IMR-90 (cell line): ENCODE measurements around the gene STAT3. TPM values are rescaled to one million over a fixed set of nuclear protein-coding genes. Genes with fewer than 3 reads are reported as not detected.
A peak's percentile ranks its signal among the peaks of the same experiment; 100 is the strongest.

Experiments used
- ATAC-seq: fragments of 200-7000 bp; cut with Tn5 transposase; 2 replicates; pipeline ENCODE4 v1.9.1; 2020; ENCODE audit warnings: low read depth, mild to moderate bottlenecking, moderate library complexity
- BruUV-seq: library from RNA; stranded (reverse); fragments of 400-500 nt; replicated peaks from 2 replicates; lab custom pipeline; 2021; lab: Mats Ljungman, UMichigan
- CTCF ChIA-PET: fragments of 300-600 bp; formaldehyde crosslinking; extraction: SDS; loops from one replicate; lab custom pipeline; 2021; ENCODE audit warnings: antibody characterized with exemption; lab: Yijun Ruan, JAX
- POLR2A ChIA-PET: fragments of 300-600 bp; sonication (Branson Sonifier 250); formaldehyde crosslinking; loops from one replicate; lab custom pipeline; 2022; ENCODE audit warnings: antibody characterized with exemption; ENCODE audit not compliant: unreplicated experiment; lab: Charles Lee
- DNase-seq: peaks from one replicate; pipeline ENCODE4 v3.0.0; 2013
- H2AFZ ChIP-seq: replicated peaks from 2 replicates; pipeline ENCODE3; 2013; ENCODE audit warnings: low read length, mild to moderate bottlenecking; ENCODE audit not compliant: poor library complexity
- H2AK5ac ChIP-seq: 2 replicates; pipeline ENCODE4 v1.6.1; 2013; ENCODE audit warnings: low read depth, low read length, inconsistent platforms
- H2AK9ac ChIP-seq: replicated peaks from 2 replicates; pipeline ENCODE3; 2013; ENCODE audit warnings: mild to moderate bottlenecking, low read depth, low read length, moderate library complexity; ENCODE audit not compliant: poor library complexity
- H2BK120ac ChIP-seq: 2 replicates; pipeline ENCODE4 v1.6.1; 2013; ENCODE audit warnings: low read depth, low read length, inconsistent platforms
- H2BK15ac ChIP-seq: 3 replicates; pipeline ENCODE4 v1.6.1; 2013; ENCODE audit warnings: low read depth, low read length, inconsistent platforms
- H2BK20ac ChIP-seq: 2 replicates; pipeline ENCODE4 v1.6.1; 2013; ENCODE audit warnings: low read depth, mild to moderate bottlenecking, inconsistent platforms, low read length, moderate library complexity
- H2BK5ac ChIP-seq: 2 replicates; pipeline ENCODE4 v1.6.1; 2013; ENCODE audit warnings: mild to moderate bottlenecking, low read depth, low read length, inconsistent platforms; ENCODE audit not compliant: poor library complexity, severe bottlenecking
- H3K14ac ChIP-seq: replicated peaks from 2 replicates; pipeline ENCODE4 v1.6.1; 2013; ENCODE audit warnings: low read depth, low read length, inconsistent platforms
- H3K18ac ChIP-seq: 2 replicates; pipeline ENCODE4 v1.6.1; 2013; ENCODE audit warnings: low read depth, low read length, control low read depth
- H3K23ac ChIP-seq: 2 replicates; pipeline ENCODE4 v1.6.1; 2013; ENCODE audit warnings: low read depth, low read length, inconsistent platforms
- H3K27ac ChIP-seq: 2 replicates; pipeline ENCODE4 v1.5.1; 2013; ENCODE audit warnings: mild to moderate bottlenecking, control low read depth, low read length; ENCODE audit not compliant: insufficient read depth
- H3K27me3 ChIP-seq: 2 replicates; pipeline ENCODE4 v1.6.1; 2013; ENCODE audit warnings: low read length; ENCODE audit not compliant: control insufficient read depth, insufficient read depth
- H3K36me3 ChIP-seq: 2 replicates; pipeline ENCODE4 v1.6.1; 2013; ENCODE audit warnings: low read length, mixed read lengths; ENCODE audit not compliant: control insufficient read depth, insufficient read depth
- H3K4ac ChIP-seq: 2 replicates; pipeline ENCODE4 v1.6.1; 2013; ENCODE audit warnings: low read depth, low read length, inconsistent platforms
- H3K4me1 ChIP-seq: 2 replicates; pipeline ENCODE4 v1.6.1; 2013; ENCODE audit warnings: low read length, mixed read lengths; ENCODE audit not compliant: control insufficient read depth, insufficient read depth
- H3K4me2 ChIP-seq: 2 replicates; pipeline ENCODE4 v1.6.1; 2013; ENCODE audit warnings: low read depth, mild to moderate bottlenecking, control low read depth, low read length, moderate library complexity
- H3K4me3 ChIP-seq: 2 replicates; pipeline ENCODE4 v1.5.1; 2013; ENCODE audit warnings: low read depth, mild to moderate bottlenecking, control low read depth, low read length, moderate library complexity; ENCODE audit not compliant: insufficient read depth
- H3K56ac ChIP-seq: 2 replicates; pipeline ENCODE4 v1.6.1; 2013; ENCODE audit warnings: low read length, inconsistent platforms; ENCODE audit not compliant: insufficient read depth; ENCODE audit errors: extremely low read depth
- H3K79me1 ChIP-seq, 2 experiments: 2 replicates each; pipeline ENCODE4 v1.6.1; 2013; ENCODE audit warnings: low read length in 2 of 2, inconsistent platforms in 1 of 2, low read depth in 1 of 2
- H3K9ac ChIP-seq: 2 replicates; pipeline ENCODE4 v1.6.1; 2013; ENCODE audit warnings: low read depth, low read length, control low read depth
- H3K9me1 ChIP-seq: 2 replicates; pipeline ENCODE4 v1.6.1; 2013; ENCODE audit warnings: low read length, inconsistent platforms; ENCODE audit not compliant: insufficient read depth
- H3K9me3 ChIP-seq: 2 replicates; pipeline ENCODE4 v1.6.1; 2013; ENCODE audit warnings: low read length; ENCODE audit not compliant: control insufficient read depth, insufficient read depth
- H4K20me1 ChIP-seq: 2 replicates; pipeline ENCODE4 v1.6.1; 2013; ENCODE audit warnings: low read length, inconsistent platforms; ENCODE audit not compliant: insufficient read depth
- H4K5ac ChIP-seq: 2 replicates; pipeline ENCODE4 v1.6.1; 2013; ENCODE audit warnings: mild to moderate bottlenecking, low read depth, low read length, control low read depth
- H4K8ac ChIP-seq, 2 experiments: 2 replicates each; pipeline ENCODE4 v1.6.1; 2013; ENCODE audit warnings: low read depth in 2 of 2, low read length in 2 of 2, control low read depth in 1 of 2, inconsistent platforms in 1 of 2
- H4K91ac ChIP-seq: 2 replicates; pipeline ENCODE4 v1.6.1; 2013; ENCODE audit warnings: low read depth, low read length, inconsistent platforms; ENCODE audit not compliant: insufficient read depth
- BHLHE40 ChIP-seq: fragments of 150-350 bp; IDR thresholded peaks from 2 replicates; pipeline ENCODE4 v1.6.1; 2016; ENCODE audit warnings: mild to moderate bottlenecking, low read depth, low read length
- CEBPB ChIP-seq: IDR thresholded peaks from 2 replicates; pipeline ENCODE4 v1.6.1; 2012; ENCODE audit warnings: low read depth, low read length, improper control_type of control experiment
- CHD1 ChIP-seq: IDR thresholded peaks from 2 replicates; pipeline ENCODE4 v1.6.1; 2012; ENCODE audit warnings: low read depth, low read length, improper control_type of control experiment
- CTCF ChIP-seq: conservative IDR thresholded peaks from 2 replicates; pipeline ENCODE4 v1.5.1; 2012; ENCODE audit warnings: mild to moderate bottlenecking, low read depth, low read length, improper control_type of control experiment
- ELK1 ChIP-seq: fragments of 150-350 bp; IDR thresholded peaks from 2 replicates; pipeline ENCODE4 v1.6.1; 2016; ENCODE audit warnings: low read depth, mild to moderate bottlenecking, low read length, moderate library complexity, borderline replicate concordance
- FOS ChIP-seq: fragments of 150-350 bp; IDR thresholded peaks from 2 replicates; pipeline ENCODE4 v1.6.1; 2016; ENCODE audit warnings: low read depth, low read length
- MAFK ChIP-seq: IDR thresholded peaks from 2 replicates; pipeline ENCODE4 v1.6.1; 2012; ENCODE audit warnings: low read depth, low read length, improper control_type of control experiment
- MXI1 ChIP-seq: IDR thresholded peaks from 2 replicates; pipeline ENCODE4 v1.6.1; 2012; ENCODE audit warnings: low read depth, mild to moderate bottlenecking, low read length, moderate library complexity, borderline replicate concordance
- NFE2L2 ChIP-seq: fragments of 150-350 bp; IDR thresholded peaks from 2 replicates; pipeline ENCODE4 v1.6.1; 2016; ENCODE audit warnings: low read depth, mild to moderate bottlenecking, low read length
- POLR2A ChIP-seq: IDR thresholded peaks from 2 replicates; pipeline ENCODE4 v1.6.1; 2012; ENCODE audit warnings: mild to moderate bottlenecking, low read depth, low read length
- RAD21 ChIP-seq: IDR thresholded peaks from 2 replicates; pipeline ENCODE4 v1.6.1; 2012; ENCODE audit warnings: low read length, improper control_type of control experiment
- RCOR1 ChIP-seq: IDR thresholded peaks from 2 replicates; pipeline ENCODE4 v1.6.1; 2012; ENCODE audit warnings: mild to moderate bottlenecking, low read length, improper control_type of control experiment; ENCODE audit not compliant: insufficient replicate concordance
- RFX5 ChIP-seq: IDR thresholded peaks from 2 replicates; pipeline ENCODE4 v1.8.0; 2012; ENCODE audit warnings: low read depth, mild to moderate bottlenecking, low read length, moderate library complexity
- SMC3 ChIP-seq: fragments of 150-350 bp; IDR thresholded peaks from 2 replicates; pipeline ENCODE4 v1.6.1; 2016; ENCODE audit warnings: low read depth, mild to moderate bottlenecking, antibody characterized with exemption, low read length, moderate library complexity
- WGBS, 2 experiments: methylation state at CpG; one replicate each; pipeline versions ENCODE4 v1.1.5 to v1.1.7; 2013; ENCODE audit warnings: missing lambda C conversion rate in 2 of 2; ENCODE audit not compliant: insufficient read length in 1 of 2; ENCODE audit errors: extremely low coverage in 2 of 2; 5-methylcytosine and 5-hydroxymethylcytosine counted together
- dilution Hi-C: fragments of 300-500 bp; cut with HindIII; formaldehyde crosslinking; loops from one replicate; pipeline ENCODE4 v1.14.3; 2018; ENCODE audit warnings: low sequenced_read_pairs; ENCODE audit not compliant: unreplicated experiment
- in situ Hi-C: fragments of 300-500 bp; cut with MboI; formaldehyde crosslinking; loops from 3 replicates; pipeline ENCODE4 v1.14.3; 2019; ENCODE audit warnings: low sequenced_read_pairs, inconsistent platforms, mixed read lengths
- intact Hi-C: fragments of 100-400 bp; cut with micrococcal nuclease; formaldehyde crosslinking; loops from 2 replicates; pipeline ENCODE4 v1.10.0; 2022
- polyA plus RNA-seq, 3 experiments: library from polyadenylated mRNA; depleted of rRNA; stranded (reverse); fragments of >200 nt; gene quantifications; 2 replicates each; pipeline ENCODE4 v1.2.3, GENCODE V29; 2012; ENCODE audit warnings: low replicate concordance in 1 of 3
- total RNA-seq: library from RNA; depleted of rRNA; stranded (reverse); fragments of >200 nt; gene quantifications from 2 replicates; pipeline ENCODE4 v1.2.3, GENCODE V29; 2012
- TF ChIP-seq, protein P1 (sequence below): fragments of 150-350 bp; IDR thresholded peaks from 2 replicates; pipeline ENCODE4 v1.6.1; 2017; ENCODE audit warnings: mild to moderate bottlenecking, antibody characterized with exemption, low read length, low read depth

STAT3 gene
- total and polyA plus RNA-seq, 2 of the 4 experiments (the other 2 are of a cell fraction) = 47.2 to 66.3 TPM

DNA sequence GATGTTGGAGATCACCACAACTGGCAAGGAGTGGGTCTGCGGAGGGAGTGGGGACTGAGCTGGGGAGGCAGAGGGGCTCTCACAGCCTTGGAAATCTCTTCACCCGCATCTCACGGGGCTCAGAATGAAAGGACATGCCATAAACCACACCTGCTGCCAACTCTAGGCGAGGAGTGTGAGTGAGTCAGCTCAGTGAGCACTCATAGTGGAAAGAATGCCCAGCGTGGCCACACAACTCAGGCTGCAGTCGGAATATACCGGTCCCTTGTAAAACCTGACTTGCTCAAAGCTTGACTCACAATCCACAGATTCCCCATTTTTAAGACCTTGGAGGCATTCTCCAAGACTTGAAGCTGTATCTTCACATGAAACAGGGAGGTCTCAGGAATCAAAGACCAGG, 63.2 kb downstream of the STAT3 start:
- Histone ChIP-seq H4K91ac (peak overlapping the region; percentile 54; the same call in 1 of the 2 replicates), H3K56ac (no peak overlapping the region), H3K18ac (no peak overlapping the region), H3K14ac (peak overlapping the region; percentile 42; the same call in 1 of the 2 replicates), H4K20me1 (peaks cover 18% of the 10 kb centered on the region; the same call in 1 of the 2 replicates), H4K8ac (peak overlapping the region in 1 of 2 experiments; percentile 55; a peak in 2 of 4 replicates), H2BK5ac (peak overlapping the region; percentile 83), H3K27me3 (no peaks in the 10 kb centered on the region), H3K9me3 (no peaks in the 10 kb centered on the region), H3K4me2 (no peak overlapping the region), H2BK15ac (no peak overlapping the region; the same call in 2 of the 3 replicates), H2BK20ac (peak overlapping the region; percentile 57; the same call in 1 of the 2 replicates), H2AK5ac (peak overlapping the region; percentile 64), H3K4me1 (peaks cover 15% of the 10 kb centered on the region), H2AFZ (peak overlapping the region; percentile 16), H3K36me3 (peaks cover 53% of the 10 kb centered on the region), H3K9me1 (peaks cover 17% of the 10 kb centered on the region), H2BK120ac (peak overlapping the region; percentile 46; the same call in 1 of the 2 replicates), H3K27ac (no peak overlapping the region), H4K5ac (no peak overlapping the region), H3K4me3 (no peak overlapping the region), H3K9ac (no peak overlapping the region), H3K79me1 (peaks cover 11 to 58% of the 10 kb centered on the region in 2 experiments; a peak in 3 of 4 replicates), H2AK9ac (peak overlapping the region; percentile 95), H3K4ac (peak overlapping the region; percentile 67), H3K23ac (peak overlapping the region; percentile 41; the same call in 1 of the 2 replicates)
- no TSS peak for BruUV-seq
- WGBS, 2 experiments = 0% methylated on average over 1 of the region's 7 CpGs; no CpG with 5 or more reads in 1 of the 2 experiments
- ATAC-seq (peak; percentile 41), DNase-seq (peak; percentile 88)
- intact Hi-C loops (loop anchor here (1.0 kb wide), 1 partner anchor 63 kb away; the partner anchor contains the start of gene STAT3), in situ Hi-C loops (no loop called here), dilution Hi-C loops (no loop called here)
- ChIA-PET POLR2A (interaction anchor here (0.6 kb wide), 1 partner anchor 207 kb away, joined by 4 read pairs; no protein-coding TSS in a partner anchor), CTCF (interaction anchor here (1.1 to 1.4 kb wide), 4 partner anchors 13 to 202 kb away, joined by 3 to 5 read pairs (median 4); no protein-coding TSS in a partner anchor)
- TF ChIP-seq CEBPB (no peak), BHLHE40 (0 out of 2 replicates have a peak, but pooled peaks have one; percentile 35), MXI1 (peak; percentile 57; the same call in 1 of the 2 replicates), CTCF (0 out of 2 replicates have a peak, but pooled peaks have one; percentile 9), NFE2L2 (no peak), SMC3 (no peak), RFX5 (no peak), CHD1 (no peak), ELK1 (no peak), RAD21 (no peak), RCOR1 (no peak), FOS (peak; percentile 34; the same call in 1 of the 2 replicates), MAFK (no peak), POLR2A (no peak)
- TF ChIP-seq, protein P1, sequence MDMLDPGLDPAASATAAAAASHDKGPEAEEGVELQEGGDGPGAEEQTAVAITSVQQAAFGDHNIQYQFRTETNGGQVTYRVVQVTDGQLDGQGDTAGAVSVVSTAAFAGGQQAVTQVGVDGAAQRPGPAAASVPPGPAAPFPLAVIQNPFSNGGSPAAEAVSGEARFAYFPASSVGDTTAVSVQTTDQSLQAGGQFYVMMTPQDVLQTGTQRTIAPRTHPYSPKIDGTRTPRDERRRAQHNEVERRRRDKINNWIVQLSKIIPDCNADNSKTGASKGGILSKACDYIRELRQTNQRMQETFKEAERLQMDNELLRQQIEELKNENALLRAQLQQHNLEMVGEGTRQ = no peak
